ENCODE results near the gene ANO1.

ANO1 gene

GRCh38 chr11:70115778-70116177 lies 37.7 kb downstream of the ANO1 start:
- in situ Hi-C loops (cut with HindIII; ENCODE audit: low sequenced_read_pairs), result no loop called here
- no peak for TF ChIP-seq CTCF (IDR thresholded peaks at IDR 0.05; ENCODE audit: low read depth, low read length, missing control alignments)
- no peak overlapping the region for H3K4me3 ChIP-seq (ENCODE audit: low read depth, low read length)
- DNase-seq (ENCODE audit: low read depth), result no peak

GRCh38 chr11:70116386-70117065 lies 38.4 kb downstream of the ANO1 start:
- in situ Hi-C loops (cut with HindIII; ENCODE audit: low sequenced_read_pairs), result no loop called here
- no peak for TF ChIP-seq CTCF (IDR thresholded peaks at IDR 0.05; ENCODE audit: low read depth, low read length, missing control alignments)
- DNase-seq (ENCODE audit: low read depth), result no peak
- H3K4me3 ChIP-seq (ENCODE audit: low read depth, low read length), result no peak overlapping the region

GRCh38 chr11:70117567-70118145 lies 39.5 kb downstream of the ANO1 start:
- in situ Hi-C loops (cut with HindIII; ENCODE audit: low sequenced_read_pairs), result no loop called here
- TF ChIP-seq CTCF (IDR thresholded peaks at IDR 0.05; ENCODE audit: low read depth, low read length, missing control alignments), result no peak
- no peak for DNase-seq (ENCODE audit: low read depth)
- H3K4me3 ChIP-seq (ENCODE audit: low read depth, low read length), result no peak overlapping the region

GRCh38 chr11:70118642-70119041 lies 40.5 kb downstream of the ANO1 start:
- no peak for TF ChIP-seq CTCF (IDR thresholded peaks at IDR 0.05; ENCODE audit: low read depth, low read length, missing control alignments)
- in situ Hi-C loops (cut with HindIII; ENCODE audit: low sequenced_read_pairs), result no loop called here
- H3K4me3 ChIP-seq (ENCODE audit: low read depth, low read length), result no peak overlapping the region
- no peak for DNase-seq (ENCODE audit: low read depth)

GRCh38 chr11:70119502-70119901 lies 41.4 kb downstream of the ANO1 start:
- no peak for TF ChIP-seq CTCF (IDR thresholded peaks at IDR 0.05; ENCODE audit: low read depth, low read length, missing control alignments)
- DNase-seq (ENCODE audit: low read depth), result no peak
- in situ Hi-C loops (cut with HindIII; ENCODE audit: low sequenced_read_pairs), result no loop called here
- no peak overlapping the region for H3K4me3 ChIP-seq (ENCODE audit: low read depth, low read length)

- no peak for TF ChIP-seq CTCF (IDR thresholded peaks at IDR 0.05; ENCODE audit: low read depth, low read length, missing control alignments)
- in situ Hi-C loops (cut with HindIII; ENCODE audit: low sequenced_read_pairs), result no loop called here
- no peak overlapping the region for H3K4me3 ChIP-seq (ENCODE audit: low read depth, low read length)
- no peak for DNase-seq (ENCODE audit: low read depth)
Measured at GRCh38 chr11:70120674-70121073, 42.6 kb downstream of the ANO1 start.

All from astrocyte of the cerebellum (primary cell).